Psoas muscle (tissue), 8 donors: ENCODE measurements around the gene ORC1. TPM values are rescaled to one million over a fixed set of nuclear protein-coding genes. Genes with fewer than 3 reads are reported as not detected.

ENCODE experiments used
- ATAC-seq, 4 donors: fragments of 200-7000 bp; cut with Tn5 transposase; one replicate each; pipeline ENCODE4 v1.9.1; 2020; ENCODE audit warnings: moderate library complexity in 3 of 4, mild to moderate bottlenecking in 2 of 4
- DNase-seq, 2 donors: peaks; one replicate each; pipeline ENCODE4 v3.0.0-alpha.2; 2020
- H3K27ac ChIP-seq: fragments of 200-600 bp; one replicate; pipeline ENCODE4 v1.8.0; 2022
- H3K27me3 ChIP-seq, 3 donors: fragments of 200-600 bp in 1 of 3; one replicate each; pipeline versions ENCODE4 v1.6.1 to v1.8.0; 2013 to 2022; ENCODE audit warnings: low read length in 2 of 3, mild to moderate bottlenecking in 2 of 3, moderate library complexity in 1 of 3; ENCODE audit not compliant: insufficient read depth in 3 of 3
- H3K36me3 ChIP-seq, 2 donors: fragments of 200-600 bp in 1 of 2; one replicate each; pipeline versions ENCODE4 v1.6.1 to v1.8.0; 2013 to 2022; ENCODE audit warnings: low read depth in 1 of 2, mild to moderate bottlenecking in 1 of 2, moderate library complexity in 1 of 2; ENCODE audit not compliant: insufficient read depth in 1 of 2
- H3K4me1 ChIP-seq: fragments of 200-600 bp; one replicate; pipeline ENCODE4 v1.8.0; 2022
- H3K4me3 ChIP-seq: fragments of 200-600 bp; one replicate; pipeline ENCODE4 v1.8.0; 2022; ENCODE audit warnings: mild to moderate bottlenecking
- H3K9me3 ChIP-seq: fragments of 200-600 bp; one replicate; pipeline ENCODE4 v1.8.0; 2022
- WGBS, 3 donors: extraction: QIAGEN DNeasy Blood & Tissue Kit; methylation state at CpG; one replicate each; pipeline versions ENCODE4 v1.1.6 to v1.1.7; 2013; 5-methylcytosine and 5-hydroxymethylcytosine counted together
- intact Hi-C, 2 donors: fragments of 100-400 bp; cut with DNase I; formaldehyde crosslinking; loops; one replicate each; pipeline versions ENCODE4 v1.11.0 to v1.14.2; 2022
- polyA plus RNA-seq, 3 donors: library from polyadenylated mRNA; stranded (reverse); fragments of 200-250 nt; gene quantifications; one replicate each; pipeline ENCODE4 v1.2.3, GENCODE V29; 2013
- total RNA-seq, 4 donors: library from RNA; stranded (reverse); fragmentation: NEBNext Ultra II Directional in 2 of 4; extraction: Animal tissue kit (Norgen Biotek cat#: 25700) in 2 of 4; gene quantifications; one replicate each; pipeline versions ENCODE4 v1.2.1 to v1.2.4, GENCODE V29; 2021 to 2023
- TF ChIP-seq, protein P1 (sequence below): fragments of 200-600 bp; IDR thresholded peaks from one replicate; pipeline ENCODE4 v1.8.0; 2022; ENCODE audit warnings: antibody characterized with exemption
- donor health status: healthy with polysubstance abuse.
- donor health status: DM: no; HTN: no; CAD: no; lungs with moderate emphysema.
- donor health status: Bipolar disorder and iron deficiency.
- donor health status: healthy.
- donor health status: DM: yes; HTN: yes; CAD: no.
- donor health status: DM: no; HTN: no; CAD: no.
- donor health status: DM: no; HTN: no; CAD: no.
- donor health status: DM: yes; HTN: yes; CAD: no.

The ORC1 gene
- total and polyA plus RNA-seq, 7 donors: 0.10 to 6.0 (median 0.20) TPM

DNA sequence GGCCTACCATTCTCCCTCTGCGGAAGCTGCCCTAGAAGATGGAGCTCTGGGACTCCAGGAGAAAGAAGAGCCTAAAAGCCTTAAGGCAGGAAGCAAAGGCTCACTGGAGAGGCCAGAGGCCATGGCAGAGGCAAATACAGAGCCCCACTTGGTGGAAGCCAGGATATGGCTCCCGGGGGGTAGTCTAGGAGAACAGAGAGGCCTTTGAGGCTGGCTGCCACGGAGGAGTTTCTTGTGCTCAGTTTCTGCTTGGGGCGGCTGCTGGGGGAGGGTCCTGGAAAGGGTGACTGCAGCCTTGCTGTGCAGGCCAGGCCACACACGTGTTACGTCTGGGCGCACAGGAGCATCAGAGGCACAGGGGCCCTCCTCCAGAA is 43.6 kb downstream of the ORC1 start:
- Histone ChIP-seq H3K4me1 (peaks cover 9% of the 10 kb centered on the region), H3K27me3 (no peaks in the 10 kb centered on the region), H3K27ac (no peak overlapping the region), H3K9me3 (no peaks in the 10 kb centered on the region), H3K4me3 (no peak overlapping the region), H3K36me3 (peaks cover 17 to 90% of the 10 kb centered on the region in 2 donors)
- no peak for DNase-seq
- ATAC-seq: no peak
- WGBS, 3 donors: 89 to 98% (median 92%) methylated on average over 7 of the region's 7 CpGs
- intact Hi-C loops: no loop called here
- TF ChIP-seq, protein P1, sequence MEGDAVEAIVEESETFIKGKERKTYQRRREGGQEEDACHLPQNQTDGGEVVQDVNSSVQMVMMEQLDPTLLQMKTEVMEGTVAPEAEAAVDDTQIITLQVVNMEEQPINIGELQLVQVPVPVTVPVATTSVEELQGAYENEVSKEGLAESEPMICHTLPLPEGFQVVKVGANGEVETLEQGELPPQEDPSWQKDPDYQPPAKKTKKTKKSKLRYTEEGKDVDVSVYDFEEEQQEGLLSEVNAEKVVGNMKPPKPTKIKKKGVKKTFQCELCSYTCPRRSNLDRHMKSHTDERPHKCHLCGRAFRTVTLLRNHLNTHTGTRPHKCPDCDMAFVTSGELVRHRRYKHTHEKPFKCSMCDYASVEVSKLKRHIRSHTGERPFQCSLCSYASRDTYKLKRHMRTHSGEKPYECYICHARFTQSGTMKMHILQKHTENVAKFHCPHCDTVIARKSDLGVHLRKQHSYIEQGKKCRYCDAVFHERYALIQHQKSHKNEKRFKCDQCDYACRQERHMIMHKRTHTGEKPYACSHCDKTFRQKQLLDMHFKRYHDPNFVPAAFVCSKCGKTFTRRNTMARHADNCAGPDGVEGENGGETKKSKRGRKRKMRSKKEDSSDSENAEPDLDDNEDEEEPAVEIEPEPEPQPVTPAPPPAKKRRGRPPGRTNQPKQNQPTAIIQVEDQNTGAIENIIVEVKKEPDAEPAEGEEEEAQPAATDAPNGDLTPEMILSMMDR: no peak

DNA sequence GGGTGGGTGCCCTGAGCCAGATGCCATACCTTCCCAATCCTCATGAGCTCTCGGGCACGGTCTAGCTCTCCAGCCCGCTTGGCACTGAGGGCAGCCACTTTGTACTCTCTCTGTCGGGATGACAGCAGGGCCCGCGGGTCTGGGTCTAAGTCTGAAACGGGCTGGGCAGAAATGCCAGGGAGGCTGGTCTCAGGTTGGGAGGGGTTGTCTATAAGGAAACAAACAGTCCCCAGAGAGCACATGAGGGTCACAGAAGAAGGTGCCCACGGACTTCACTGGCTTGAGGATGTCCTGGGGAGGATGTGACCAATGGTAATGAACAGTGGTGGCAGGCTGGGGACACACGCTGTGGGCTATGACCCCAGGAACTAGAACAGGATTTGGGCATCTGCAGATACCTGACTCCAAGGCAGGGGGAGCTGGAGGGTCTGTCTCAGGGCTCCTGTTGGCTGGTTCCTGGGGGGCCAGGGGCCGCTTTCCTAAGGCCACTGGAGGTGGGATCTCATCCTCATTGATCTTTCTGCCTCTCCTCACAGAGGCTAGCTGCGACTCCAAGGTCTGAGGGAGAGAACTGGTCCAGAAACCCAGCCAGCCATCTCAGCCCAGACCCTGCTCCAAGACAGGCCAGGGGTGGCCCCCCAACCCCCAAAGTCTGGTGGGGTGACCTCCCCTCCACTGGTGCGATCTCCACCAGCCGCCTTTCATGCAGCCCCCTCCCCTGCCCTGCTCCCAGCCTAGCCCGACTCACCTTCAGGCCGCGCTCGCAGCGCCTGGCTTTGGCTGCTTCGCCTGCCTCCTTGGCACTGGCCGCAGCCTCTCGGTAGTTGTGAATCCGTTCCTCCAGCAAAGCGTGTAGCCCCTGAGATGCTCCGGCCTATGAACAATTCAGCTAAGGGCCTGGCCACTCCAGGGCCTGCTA is 44.3 kb downstream of the ORC1 start:
- ATAC-seq (no peak), DNase-seq (no peak)
- TF ChIP-seq, protein P1: no peak
- Histone ChIP-seq H3K36me3 (peaks cover 17 to 97% of the 10 kb centered on the region in 2 donors), H3K27ac (no peak overlapping the region), H3K4me1 (peaks cover 6% of the 10 kb centered on the region), H3K27me3 (no peaks in the 10 kb centered on the region), H3K9me3 (no peaks in the 10 kb centered on the region), H3K4me3 (no peak overlapping the region)
- intact Hi-C loops: no loop called here
- 90 to 93% (median 93%) methylated on average over 24 of the region's 24 CpGs for WGBS, 3 donors

DNA sequence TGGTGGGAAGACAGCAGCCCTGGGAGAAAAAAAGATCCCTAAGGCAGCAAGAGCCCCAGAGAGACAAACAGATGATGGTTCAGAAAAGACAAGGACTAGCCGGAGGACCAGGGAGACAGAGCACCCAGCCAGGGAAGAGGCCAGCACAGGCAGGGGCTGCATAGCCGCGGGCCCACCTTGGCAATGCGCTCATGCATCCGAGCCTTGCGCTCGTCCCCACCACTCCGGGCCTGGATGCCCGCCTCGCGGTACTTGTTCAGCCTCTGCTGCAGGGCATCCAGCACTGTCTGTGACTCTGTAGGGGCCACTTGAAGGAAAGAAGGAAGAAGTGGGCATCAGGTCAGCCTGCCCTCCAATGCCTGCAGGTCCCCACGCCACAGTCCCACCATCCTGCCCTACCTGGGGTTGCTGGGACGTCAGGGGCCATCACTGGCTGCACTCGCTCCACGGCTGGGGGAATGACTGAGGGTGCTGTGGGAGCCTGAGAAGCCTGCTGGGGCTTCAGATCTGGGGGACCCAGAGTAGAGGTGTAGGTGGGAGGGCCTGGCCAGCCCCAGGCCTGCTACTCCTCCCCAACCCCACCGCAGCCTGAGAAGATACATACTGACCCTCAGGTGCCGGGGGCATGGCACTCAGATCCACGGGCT is 45.2 kb downstream of the ORC1 start:
- H3K4me3 ChIP-seq: no peak overlapping the region
- intact Hi-C loops: no loop called here
- WGBS, 3 donors: 91 to 98% (median 95%) methylated on average over 18 of the region's 18 CpGs
- TF ChIP-seq, protein P1: no peak
- DNase-seq (no peak), ATAC-seq (no peak)
- H3K4me1 ChIP-seq: no peaks in the 10 kb centered on the region
- no peak overlapping the region for H3K27ac ChIP-seq
- H3K9me3 ChIP-seq: no peaks in the 10 kb centered on the region
- peaks cover 14 to 100% of the 10 kb centered on the region in 2 donors for H3K36me3 ChIP-seq
- no peaks in the 10 kb centered on the region for H3K27me3 ChIP-seq

DNA sequence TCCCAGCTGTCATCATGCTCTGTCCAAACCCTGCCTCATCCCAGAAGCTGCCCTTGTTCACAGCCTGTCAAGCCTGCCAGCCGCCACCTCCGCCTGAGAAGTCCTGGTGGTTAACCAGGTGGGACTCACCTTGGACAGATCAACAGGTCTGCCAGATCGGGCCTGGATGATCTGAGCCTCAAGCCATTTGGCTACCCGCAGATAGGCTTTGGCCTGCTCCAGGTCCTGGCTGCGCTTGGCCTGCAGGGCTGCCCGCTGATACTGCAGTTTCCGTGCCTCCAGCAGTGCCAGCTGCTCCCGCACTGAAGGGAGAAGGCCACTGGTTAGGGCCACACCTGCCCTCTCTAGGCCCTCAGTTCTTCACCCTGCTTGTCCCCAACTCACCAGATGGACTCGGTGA is 46.8 kb downstream of the ORC1 start:
- 93 to 97% (median 95%) methylated on average over 9 of the region's 9 CpGs for WGBS, 3 donors
- no peak for ATAC-seq
- Histone ChIP-seq H3K27me3 (no peaks in the 10 kb centered on the region), H3K9me3 (no peaks in the 10 kb centered on the region), H3K36me3 (peaks cover 14 to 100% of the 10 kb centered on the region in 2 donors), H3K4me3 (no peak overlapping the region), H3K4me1 (no peaks in the 10 kb centered on the region), H3K27ac (no peak overlapping the region)
- no peak for DNase-seq
- intact Hi-C loops: no loop called here
- TF ChIP-seq, protein P1: no peak
